Suppressor macrophage treated with lipopolysaccharide for 1 hour (primary cell): ENCODE measurements around the gene H1-8.
"Not testable (repeated sequence)": the region's sequence is repeated elsewhere in the genome, so short reads cannot be mapped to it uniquely, and the experiment has no call there.

Experiments used
- DNase-seq, 3 donors: peaks; one replicate each; pipeline ENCODE4 v3.0.0-alpha.2; 2020 to 2022

H1-8 gene

GRCh38 chr3:129543156-129543790 lies at the start of gene H1-8:
H1-8 (plus strand) TSS chr3:129543175; CDS start chr3:129543219, 44 bp downstream.
- DNase-seq: no peak

GRCh38 chr3:129493206-129493605 lies 49.8 kb upstream of the H1-8 start:
- no peak for DNase-seq

GRCh38 chr3:129494499-129494898 lies 48.5 kb upstream of the H1-8 start:
- not testable (repeated sequence) for DNase-seq

GRCh38 chr3:129495006-129495639 lies 47.9 kb upstream of the H1-8 start:
- DNase-seq: not testable (repeated sequence)

- DNase-seq: not testable (repeated sequence)
Observed at GRCh38 chr3:129497876-129498275, 45.1 kb upstream of the H1-8 start.

- DNase-seq: not testable (repeated sequence)
Observed at GRCh38 chr3:129498603-129499488, 44.1 kb upstream of the H1-8 start.

- DNase-seq: not testable (repeated sequence)
Observed at GRCh38 chr3:129499604-129500333, 43.2 kb upstream of the H1-8 start.

GRCh38 chr3:129500334-129500658 lies 42.7 kb upstream of the H1-8 start:
- DNase-seq: no peak

- no peak for DNase-seq
Observed at GRCh38 chr3:129501630-129502029, 41.3 kb upstream of the H1-8 start.

GRCh38 chr3:129502641-129503408 lies 40.1 kb upstream of the H1-8 start:
- DNase-seq: no peak

GRCh38 chr3:129503471-129504291 lies 39.3 kb upstream of the H1-8 start:
- DNase-seq: no peak

- DNase-seq: no peak
Observed at GRCh38 chr3:129504471-129505100, 38.4 kb upstream of the H1-8 start.

- DNase-seq: no peak
Observed at GRCh38 chr3:129505341-129505740, 37.6 kb upstream of the H1-8 start.

- DNase-seq: no peak
Observed at GRCh38 chr3:129506231-129506742, 36.7 kb upstream of the H1-8 start.

- DNase-seq: no peak
Observed at GRCh38 chr3:129507181-129507831, 35.7 kb upstream of the H1-8 start.

GRCh38 chr3:129512595-129512994 lies 30.4 kb upstream of the H1-8 start:
- DNase-seq: no peak

GRCh38 chr3:129513705-129514104 lies 29.3 kb upstream of the H1-8 start:
- DNase-seq: no peak

- DNase-seq: no peak
Observed at GRCh38 chr3:129514110-129514509, 28.9 kb upstream of the H1-8 start.

GRCh38 chr3:129514563-129514962 lies 28.4 kb upstream of the H1-8 start:
- DNase-seq: no peak
